Neural cell (in vitro differentiated cells): Measurements from ENCODE around the gene COL5A1. TPM values are rescaled to one million over a fixed set of nuclear protein-coding genes. Genes with fewer than 3 reads are reported as not detected.

Source experiments
- H2AFZ ChIP-seq: fragments of 200-600, 300-800 bp; sonication (generic), shearing (Covaris generic); 2 replicates; pipeline ENCODE4 v1.6.0; 2014; ENCODE audit warnings: low read depth, mild to moderate bottlenecking, antibody characterized with exemption, low read length, moderate library complexity
- H3F3A ChIP-seq: fragments of 200-600 bp; shearing (Covaris generic); 2 replicates; pipeline ENCODE4 v1.6.1; 2016; ENCODE audit warnings: mild to moderate bottlenecking, moderate library complexity, mixed read lengths, antibody characterized with exemption, low read length; ENCODE audit not compliant: insufficient read depth, poor library complexity, severe bottlenecking
- H3K27ac ChIP-seq: fragments of 200-600, 300-800 bp; sonication (generic), shearing (Covaris generic); 2 replicates; pipeline ENCODE4 v1.5.1; 2014; ENCODE audit warnings: mild to moderate bottlenecking, low read length, moderate library complexity
- H3K27me3 ChIP-seq: fragments of 300-800, 200-600 bp; sonication (generic), shearing (Covaris generic); 2 replicates; pipeline ENCODE4 v1.6.0; 2014; ENCODE audit warnings: mild to moderate bottlenecking, low read depth, low read length, moderate library complexity; ENCODE audit not compliant: insufficient read depth
- H3K36me3 ChIP-seq: fragments of 300-800, 200-600 bp; sonication (generic), shearing (Covaris generic); 2 replicates; pipeline ENCODE4 v1.5.1; 2014; ENCODE audit warnings: mild to moderate bottlenecking, antibody characterized with exemption, low read length, moderate library complexity; ENCODE audit not compliant: insufficient read depth
- H3K4me2 ChIP-seq: fragments of 300-800, 200-600 bp; sonication (generic), shearing (Covaris generic); 2 replicates; pipeline ENCODE4 v1.6.0; 2014; ENCODE audit warnings: mild to moderate bottlenecking, low read length
- H3K4me3 ChIP-seq: fragments of 300-800, 200-600 bp; sonication (generic), shearing (Covaris generic); 2 replicates; pipeline ENCODE4 v1.5.1; 2014; ENCODE audit warnings: mild to moderate bottlenecking, low read length, moderate library complexity
- H3K79me2 ChIP-seq: fragments of 200-600 bp; shearing (Covaris generic); replicated peaks from 2 replicates; pipeline ENCODE4 v1.6.0; 2014; ENCODE audit warnings: mild to moderate bottlenecking, low read length, moderate library complexity; ENCODE audit not compliant: insufficient read depth
- H3K9ac ChIP-seq: fragments of 300-800, 200-600 bp; sonication (generic), shearing (Covaris generic); 2 replicates; pipeline ENCODE4 v1.6.1; 2016; ENCODE audit warnings: mild to moderate bottlenecking, low read length, mixed read lengths
- H3K9me2 ChIP-seq: fragments of 200-600 bp; shearing (Covaris generic); 2 replicates; pipeline ENCODE4 v1.6.1; 2016; ENCODE audit warnings: mild to moderate bottlenecking, low read length, mixed read lengths; ENCODE audit not compliant: insufficient read depth
- H3K9me3 ChIP-seq: fragments of 200-600, 300-800 bp; sonication (generic), shearing (Covaris generic); 2 replicates; pipeline ENCODE4 v1.6.1; 2016; ENCODE audit warnings: mild to moderate bottlenecking, mixed run types, low read length, moderate library complexity, mixed read lengths
- H4K20me1 ChIP-seq: fragments of 200-600 bp; shearing (Covaris generic); 2 replicates; pipeline ENCODE4 v1.6.1; 2016; ENCODE audit warnings: mild to moderate bottlenecking, mixed run types; ENCODE audit not compliant: insufficient read depth
- CTCF ChIP-seq: fragments of 450-650 bp; IDR thresholded peaks from 2 replicates; pipeline ENCODE4 v1.5.1; 2014; ENCODE audit warnings: antibody characterized with exemption, mild to moderate bottlenecking, moderate library complexity; ENCODE audit not compliant: poor library complexity, severe bottlenecking
- EP300 ChIP-seq: fragments of 450-650 bp; conservative IDR thresholded peaks from 2 replicates; pipeline ENCODE4 v1.6.1; 2014; ENCODE audit warnings: antibody characterized with exemption, mild to moderate bottlenecking, moderate library complexity; ENCODE audit not compliant: poor library complexity, severe bottlenecking
- EZH2 ChIP-seq: fragments of 200-600, 300-800 bp; shearing (Covaris generic), sonication (generic); IDR thresholded peaks from 2 replicates; pipeline ENCODE4 v1.6.1; 2014; ENCODE audit warnings: antibody characterized with exemption, low read length, borderline replicate concordance, mild to moderate bottlenecking; ENCODE audit not compliant: insufficient read depth, poor library complexity, severe bottlenecking
- MXI1 ChIP-seq: fragments of 450-650 bp; conservative IDR thresholded peaks from 2 replicates; pipeline ENCODE4 v1.6.1; 2014; ENCODE audit warnings: antibody characterized with exemption, mild to moderate bottlenecking; ENCODE audit not compliant: poor library complexity, severe bottlenecking
- POLR2AphosphoS5 ChIP-seq: IDR thresholded peaks from 2 replicates; pipeline ENCODE4 v1.6.1; 2012
- RAD21 ChIP-seq: fragments of 450-650 bp; conservative IDR thresholded peaks from 2 replicates; pipeline ENCODE4 v1.6.1; 2014; ENCODE audit warnings: antibody characterized with exemption, mild to moderate bottlenecking, moderate library complexity
- REST ChIP-seq: IDR thresholded peaks from 2 replicates; pipeline ENCODE4 v1.6.1; 2012; ENCODE audit warnings: borderline replicate concordance
- SMC3 ChIP-seq: fragments of 450-650 bp; conservative IDR thresholded peaks from 2 replicates; pipeline ENCODE4 v1.6.1; 2014; ENCODE audit warnings: antibody characterized with exemption, mild to moderate bottlenecking, moderate library complexity; ENCODE audit not compliant: poor library complexity
- TAF1 ChIP-seq: IDR thresholded peaks from 2 replicates; pipeline ENCODE4 v1.6.1; 2012; ENCODE audit warnings: low read depth
- polyA plus RNA-seq: library from polyadenylated mRNA; depleted of rRNA; stranded (reverse); fragments of >200 nt; gene quantifications from 2 replicates; pipeline ENCODE4 v1.2.3, GENCODE V29; 2014

COL5A1 gene
- polyA plus RNA-seq, 1 donor from 2014 or later: not detected

- Histone ChIP-seq H3K27ac (no peak overlapping the region), H4K20me1 (no peaks in the 10 kb centered on the region), H2AFZ (no peak overlapping the region), H3F3A (no peaks in the 10 kb centered on the region), H3K9me2 (no peaks in the 10 kb centered on the region), H3K4me2 (no peak overlapping the region), H3K9me3 (peaks cover 5% of the 10 kb centered on the region), H3K27me3 (no peaks in the 10 kb centered on the region), H3K9ac (no peak overlapping the region), H3K4me3 (no peak overlapping the region), H3K79me2 (no peaks in the 10 kb centered on the region), H3K36me3 (no peaks in the 10 kb centered on the region)
- TF ChIP-seq EP300 (no peak), CTCF (no peak), TAF1 (no peak), POLR2AphosphoS5 (no peak), RAD21 (no peak)
Observed at GRCh38 chr9:134877541-134877940, 235.9 kb downstream of the COL5A1 start.

- Histone ChIP-seq H3K4me3 (no peak overlapping the region), H3K9me2 (no peaks in the 10 kb centered on the region), H3K9ac (no peak overlapping the region), H3F3A (no peaks in the 10 kb centered on the region), H3K4me2 (no peak overlapping the region), H3K27ac (no peak overlapping the region), H3K79me2 (no peaks in the 10 kb centered on the region), H4K20me1 (no peaks in the 10 kb centered on the region), H3K9me3 (no peaks in the 10 kb centered on the region), H2AFZ (no peak overlapping the region), H3K27me3 (no peaks in the 10 kb centered on the region), H3K36me3 (no peaks in the 10 kb centered on the region)
- no peak for TF ChIP-seq MXI1
- TF ChIP-seq CTCF: no peak
- no peak for TF ChIP-seq POLR2AphosphoS5
- TF ChIP-seq TAF1: no peak
- TF ChIP-seq EP300: no peak
- TF ChIP-seq EZH2: no peak
- TF ChIP-seq RAD21: no peak
- no peak for TF ChIP-seq REST
- no peak for TF ChIP-seq SMC3
Observed at GRCh38 chr9:134879664-134880483, 238.3 kb downstream of the COL5A1 start.
